ENCODE data around the gene DAPP1.
A peak's percentile ranks its signal among the peaks of the same experiment; 100 is the strongest.
"Not testable (repeated sequence)": the region's sequence is repeated elsewhere in the genome, so short reads cannot be mapped to it uniquely, and the experiment has no call there.

DAPP1 gene

GRCh38 chr4:99815597-99816011 is 1.0 kb upstream of the DAPP1 start:
- Mint-ChIP-seq H3K36me3 (no peaks in the 10 kb centered on the region), H3K9me3 (no peaks in the 10 kb centered on the region), H3K4me3 (peak overlapping the region; percentile 53), H3K27ac (peak overlapping the region; percentile 57), H3K27me3 (no peaks in the 10 kb centered on the region), H3K4me1 (peaks cover 68% of the 10 kb centered on the region)

- no peaks in the 10 kb centered on the region for H3K9me3 Mint-ChIP-seq
- peaks cover 80% of the 10 kb centered on the region for H3K4me1 Mint-ChIP-seq
- H3K27ac Mint-ChIP-seq, result peak overlapping the region; percentile 84
- H3K36me3 Mint-ChIP-seq, result no peaks in the 10 kb centered on the region
- no peaks in the 10 kb centered on the region for H3K27me3 Mint-ChIP-seq
- peak overlapping the region; percentile 85 for H3K4me3 Mint-ChIP-seq
Measured at GRCh38 chr4:99817309-99817890, 773 bp downstream of the DAPP1 start.

- peak overlapping the region; percentile 85 for H3K4me3 Mint-ChIP-seq
- H3K9me3 Mint-ChIP-seq, result no peaks in the 10 kb centered on the region
- H3K36me3 Mint-ChIP-seq, result peaks cover 2% of the 10 kb centered on the region
- H3K27me3 Mint-ChIP-seq, result no peaks in the 10 kb centered on the region
- H3K4me1 Mint-ChIP-seq, result peaks cover 84% of the 10 kb centered on the region
- peak overlapping the region; percentile 66 for H3K27ac Mint-ChIP-seq
Measured at GRCh38 chr4:99818661-99819060, 2.0 kb downstream of the DAPP1 start.

- Mint-ChIP-seq H3K27ac (peak overlapping the region; percentile 2), H3K27me3 (no peaks in the 10 kb centered on the region), H3K4me1 (peaks cover 86% of the 10 kb centered on the region), H3K36me3 (peaks cover 6% of the 10 kb centered on the region), H3K9me3 (no peaks in the 10 kb centered on the region), H3K4me3 (no peak overlapping the region)
Measured at GRCh38 chr4:99821918-99822503, 5.4 kb downstream of the DAPP1 start.

GRCh38 chr4:99822734-99823133 is 6.1 kb downstream of the DAPP1 start:
- peaks cover 82% of the 10 kb centered on the region for H3K4me1 Mint-ChIP-seq
- H3K36me3 Mint-ChIP-seq, result peaks cover 6% of the 10 kb centered on the region
- no peak overlapping the region for H3K4me3 Mint-ChIP-seq
- H3K27me3 Mint-ChIP-seq, result no peaks in the 10 kb centered on the region
- H3K27ac Mint-ChIP-seq, result no peak overlapping the region
- no peaks in the 10 kb centered on the region for H3K9me3 Mint-ChIP-seq

GRCh38 chr4:99824070-99824599 is 7.5 kb downstream of the DAPP1 start:
- Mint-ChIP-seq H3K4me1 (peaks cover 77% of the 10 kb centered on the region), H3K36me3 (peaks cover 6% of the 10 kb centered on the region), H3K4me3 (no peak overlapping the region), H3K9me3 (no peaks in the 10 kb centered on the region), H3K27ac (peak overlapping the region; percentile 33), H3K27me3 (no peaks in the 10 kb centered on the region)

GRCh38 chr4:99825272-99825671 is 8.6 kb downstream of the DAPP1 start:
- H3K36me3 Mint-ChIP-seq, result peaks cover 6% of the 10 kb centered on the region
- H3K27ac Mint-ChIP-seq, result no peak overlapping the region
- no peak overlapping the region for H3K4me3 Mint-ChIP-seq
- H3K4me1 Mint-ChIP-seq, result peaks cover 66% of the 10 kb centered on the region
- no peaks in the 10 kb centered on the region for H3K27me3 Mint-ChIP-seq
- H3K9me3 Mint-ChIP-seq, result no peaks in the 10 kb centered on the region

- no peaks in the 10 kb centered on the region for H3K27me3 Mint-ChIP-seq
- H3K9me3 Mint-ChIP-seq, result no peaks in the 10 kb centered on the region
- H3K27ac Mint-ChIP-seq, result no peak overlapping the region
- H3K4me3 Mint-ChIP-seq, result no peak overlapping the region
- H3K4me1 Mint-ChIP-seq, result peaks cover 63% of the 10 kb centered on the region
- peaks cover 6% of the 10 kb centered on the region for H3K36me3 Mint-ChIP-seq
Measured at GRCh38 chr4:99826016-99826415, 9.4 kb downstream of the DAPP1 start.

GRCh38 chr4:99827454-99827853 is 10.8 kb downstream of the DAPP1 start:
- no peaks in the 10 kb centered on the region for H3K9me3 Mint-ChIP-seq
- H3K27ac Mint-ChIP-seq, result no peak overlapping the region
- peaks cover 56% of the 10 kb centered on the region for H3K4me1 Mint-ChIP-seq

GRCh38 chr4:99827857-99828256 is 11.2 kb downstream of the DAPP1 start:
- no peaks in the 10 kb centered on the region for H3K9me3 Mint-ChIP-seq
- no peak overlapping the region for H3K4me3 Mint-ChIP-seq
- no peak overlapping the region for H3K27ac Mint-ChIP-seq
- no peaks in the 10 kb centered on the region for H3K27me3 Mint-ChIP-seq
- peaks cover 52% of the 10 kb centered on the region for H3K4me1 Mint-ChIP-seq
- H3K36me3 Mint-ChIP-seq, result peaks cover 6% of the 10 kb centered on the region

More at GRCh38 chr4:99827454-99827853, 10.8 kb downstream of the DAPP1 start:
- no peak overlapping the region for H3K4me3 Mint-ChIP-seq
- peaks cover 6% of the 10 kb centered on the region for H3K36me3 Mint-ChIP-seq
- H3K27me3 Mint-ChIP-seq, result no peaks in the 10 kb centered on the region

- no peaks in the 10 kb centered on the region for H3K27me3 Mint-ChIP-seq
- H3K27ac Mint-ChIP-seq, result no peak overlapping the region
- H3K4me1 Mint-ChIP-seq, result peaks cover 53% of the 10 kb centered on the region
- no peaks in the 10 kb centered on the region for H3K9me3 Mint-ChIP-seq
- H3K4me3 Mint-ChIP-seq, result no peak overlapping the region
- H3K36me3 Mint-ChIP-seq, result peaks cover 6% of the 10 kb centered on the region
Measured at GRCh38 chr4:99828477-99828876, 11.8 kb downstream of the DAPP1 start.

- not testable (repeated sequence) for H3K27ac Mint-ChIP-seq, H3K4me3 Mint-ChIP-seq, H3K9me3 Mint-ChIP-seq, H3K36me3 Mint-ChIP-seq, H3K27me3 Mint-ChIP-seq
- peaks cover 44% of the 10 kb centered on the region for H3K4me1 Mint-ChIP-seq
Measured at GRCh38 chr4:99830051-99830450, 13.4 kb downstream of the DAPP1 start.

- H3K36me3 Mint-ChIP-seq, result peaks cover 5% of the 10 kb centered on the region
- peaks cover 27% of the 10 kb centered on the region for H3K4me1 Mint-ChIP-seq
- no peak overlapping the region for H3K4me3 Mint-ChIP-seq
- H3K27me3 Mint-ChIP-seq, result no peaks in the 10 kb centered on the region
- no peak overlapping the region for H3K27ac Mint-ChIP-seq
- H3K9me3 Mint-ChIP-seq, result no peaks in the 10 kb centered on the region
Measured at GRCh38 chr4:99832321-99832720, 15.7 kb downstream of the DAPP1 start.

GRCh38 chr4:99832758-99833157 is 16.1 kb downstream of the DAPP1 start:
- Mint-ChIP-seq H3K9me3 (no peaks in the 10 kb centered on the region), H3K36me3 (peaks cover 5% of the 10 kb centered on the region), H3K4me3 (no peak overlapping the region), H3K4me1 (peaks cover 24% of the 10 kb centered on the region), H3K27ac (no peak overlapping the region), H3K27me3 (no peaks in the 10 kb centered on the region)

- Mint-ChIP-seq H3K27me3 (no peaks in the 10 kb centered on the region), H3K27ac (no peak overlapping the region), H3K9me3 (no peaks in the 10 kb centered on the region), H3K4me1 (peaks cover 17% of the 10 kb centered on the region), H3K4me3 (no peak overlapping the region), H3K36me3 (peaks cover 8% of the 10 kb centered on the region)
Measured at GRCh38 chr4:99833756-99834155, 17.1 kb downstream of the DAPP1 start.

GRCh38 chr4:99834569-99834968 is 17.9 kb downstream of the DAPP1 start:
- Mint-ChIP-seq H3K27me3 (no peaks in the 10 kb centered on the region), H3K36me3 (peaks cover 8% of the 10 kb centered on the region), H3K4me1 (peaks cover 16% of the 10 kb centered on the region), H3K27ac (no peak overlapping the region), H3K4me3 (no peak overlapping the region), H3K9me3 (no peaks in the 10 kb centered on the region)
